NCI-H1105 treated with DMSO at 0.1 percent for 48 hours (cell line): ENCODE measurements around the gene SIX2.

Experiments used
- DNase-seq: peaks from one replicate; lab custom pipeline; 2025; lab: John Stamatoyannopoulos, UW

SIX2 gene

GRCh38 chr2:45000921-45001868, 8.1 kb downstream of the SIX2 start:
- no peak for DNase-seq

DNA sequence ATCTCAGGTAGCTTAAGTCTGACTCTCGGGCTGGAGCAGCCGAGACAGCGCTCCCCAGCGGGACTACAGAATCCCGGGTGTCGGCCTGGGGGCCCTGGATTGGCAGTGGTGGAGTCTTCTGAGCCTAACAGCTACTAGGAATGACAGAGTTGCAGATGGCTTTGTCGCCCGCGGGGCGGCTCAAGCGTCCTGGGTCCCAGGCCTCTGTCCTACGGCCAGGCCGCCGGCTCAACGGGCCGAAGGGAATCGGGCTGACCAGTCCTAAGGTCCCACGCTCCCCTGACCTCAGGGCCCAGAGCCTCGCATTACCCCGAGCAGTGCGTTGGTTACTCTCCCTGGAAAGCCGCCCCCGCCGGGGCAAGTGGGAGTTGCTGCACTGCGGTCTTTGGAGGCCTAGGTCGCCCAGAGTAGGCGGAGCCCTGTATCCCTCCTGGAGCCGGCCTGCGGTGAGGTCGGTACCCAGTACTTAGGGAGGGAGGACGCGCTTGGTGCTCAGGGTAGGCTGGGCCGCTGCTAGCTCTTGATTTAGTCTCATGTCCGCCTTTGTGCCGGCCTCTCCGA, 8.8 kb downstream of the SIX2 start:
- DNase-seq: no peak

- DNase-seq: no peak
Observed at GRCh38 chr2:44999540-44999939, 9.7 kb downstream of the SIX2 start.

GRCh38 chr2:44997963-44998362, 11.3 kb downstream of the SIX2 start:
- no peak for DNase-seq

GRCh38 chr2:44996356-44996755, 12.9 kb downstream of the SIX2 start:
- no peak for DNase-seq

DNA sequence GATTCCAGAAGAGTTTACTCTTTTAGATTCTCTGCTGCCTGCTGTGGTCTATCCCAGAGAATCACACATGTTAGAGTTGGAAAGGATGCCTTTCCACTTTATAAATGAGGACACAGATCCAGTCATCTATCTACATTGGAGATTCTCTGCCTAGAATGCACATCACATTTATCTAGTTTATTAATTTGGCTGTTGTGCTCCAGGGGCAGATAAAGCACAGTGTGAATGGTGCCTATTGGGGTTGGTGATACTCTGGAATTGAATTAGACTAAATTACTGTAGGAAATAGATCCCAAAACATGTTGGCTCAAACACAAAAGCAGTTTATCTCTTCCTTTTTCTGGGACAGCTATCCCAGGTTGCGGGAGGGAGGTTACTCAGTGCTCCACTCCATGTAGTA, 14.9 kb downstream of the SIX2 start:
- no peak for DNase-seq

- no peak for DNase-seq
Observed at GRCh38 chr2:44989176-44989575, 20.1 kb downstream of the SIX2 start.

GRCh38 chr2:44983836-44984604, 25.2 kb downstream of the SIX2 start:
- DNase-seq: no peak

- peak; percentile 68 for DNase-seq
Observed at GRCh38 chr2:44981714-44982108, 27.5 kb downstream of the SIX2 start.

- DNase-seq: peak; percentile 82
Observed at GRCh38 chr2:44980751-44981713, 28.2 kb downstream of the SIX2 start.

- no peak for DNase-seq
Observed at GRCh38 chr2:44979581-44979980, 29.7 kb downstream of the SIX2 start.

- no peak for DNase-seq
Observed at GRCh38 chr2:44975571-44976450, 33.4 kb downstream of the SIX2 start.

GRCh38 chr2:44974064-44974715, 35.1 kb downstream of the SIX2 start:
- peak; percentile 50 for DNase-seq

GRCh38 chr2:44972771-44973535, 36.3 kb downstream of the SIX2 start:
- DNase-seq: no peak

DNA sequence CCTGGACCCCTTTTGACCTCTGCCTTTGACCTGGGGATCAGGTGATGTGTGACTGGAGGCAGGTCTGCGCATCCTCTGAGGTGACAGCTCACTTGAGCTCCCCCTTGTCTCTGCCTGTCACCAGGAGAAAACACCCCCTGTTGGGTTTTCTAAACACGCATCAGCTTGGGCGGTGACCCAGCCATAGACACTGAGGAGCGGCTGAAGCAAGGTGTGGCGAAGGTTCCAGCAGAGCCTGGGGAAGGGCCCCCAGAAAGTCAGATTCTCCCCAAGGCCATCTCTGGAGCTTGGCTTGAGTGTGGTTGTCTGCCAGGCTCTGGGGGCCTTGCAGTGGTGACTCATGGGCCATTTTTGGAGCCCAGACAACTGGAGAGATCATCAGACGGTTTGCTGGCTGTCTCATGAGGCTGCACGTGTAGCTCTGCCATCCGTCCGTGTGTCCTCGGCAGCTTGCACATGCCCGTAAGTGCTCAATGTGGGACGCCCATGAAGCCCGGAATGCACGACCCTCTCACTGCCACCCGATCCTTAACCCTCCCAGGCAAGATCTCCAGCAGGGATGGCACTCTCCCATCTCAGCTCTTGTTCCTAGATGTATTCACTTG, 38.3 kb downstream of the SIX2 start:
- DNase-seq: no peak

- no peak for DNase-seq
Observed at GRCh38 chr2:44969936-44970335, 39.3 kb downstream of the SIX2 start.

GRCh38 chr2:44967727-44968432, 41.4 kb downstream of the SIX2 start:
- no peak for DNase-seq

- DNase-seq: no peak
Observed at GRCh38 chr2:44967056-44967455, 42.2 kb downstream of the SIX2 start.
